Right lobe of liver (tissue), 4 donors: ENCODE results near the gene CDYL2.

Source experiments
- CTCF ChIP-seq, 4 donors: fragments of 200-600 bp in 3 of 4; fragments of 450-650 bp in 1 of 4; IDR thresholded peaks; one replicate each; pipeline versions ENCODE4 v1.5.1 to v1.8.0; 2016 to 2022; ENCODE audit warnings: antibody characterized with exemption in 4 of 4, mild to moderate bottlenecking in 2 of 4
- POLR2A ChIP-seq: fragments of 450-650 bp; IDR thresholded peaks from one replicate; pipeline ENCODE4 v1.6.1; 2017; ENCODE audit warnings: antibody characterized with exemption, mild to moderate bottlenecking
- donor health status: DM: no; HTN: no; CAD: no.
- donor health status: DM: no; HTN: no; CAD: no.
- donor health status: DM: no; HTN: yes; CAD: no.

DNA sequence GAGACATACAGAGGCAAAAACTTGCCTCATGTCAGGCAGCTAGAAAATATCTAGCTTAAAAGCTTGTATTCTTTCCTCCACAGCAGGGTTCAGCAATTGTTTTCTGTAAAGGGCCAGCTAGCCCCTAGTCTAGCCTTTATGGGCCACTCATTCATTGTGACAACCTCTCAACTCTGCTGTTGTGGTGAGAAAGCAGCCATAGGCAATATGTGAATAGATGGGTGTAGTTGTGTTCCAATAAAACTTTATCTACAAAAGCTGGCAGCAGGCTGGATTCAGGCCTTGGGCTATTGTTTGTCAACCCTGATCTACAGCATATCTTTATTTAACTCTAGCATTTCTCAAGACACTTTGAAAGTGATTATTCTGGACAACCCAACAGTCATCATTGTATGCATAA is 46.4 kb upstream of the CDYL2 start:
- no peak for TF ChIP-seq CTCF (IDR thresholded peaks at IDR 0.05)
- TF ChIP-seq POLR2A: no peak
